ENCODE measurements around the gene LRRC45. TPM values are rescaled to one million over a fixed set of nuclear protein-coding genes. Genes with fewer than 3 reads are reported as not detected.

The LRRC45 gene
- polyA plus RNA-seq, 1 experiment = 3.4 TPM

- POLR2A ChIA-PET = interaction anchor here (0.8 kb wide), 1 partner anchor 20 kb away, joined by 4 read pairs; no protein-coding TSS in a partner anchor
- TF ChIP-seq, protein P1, sequence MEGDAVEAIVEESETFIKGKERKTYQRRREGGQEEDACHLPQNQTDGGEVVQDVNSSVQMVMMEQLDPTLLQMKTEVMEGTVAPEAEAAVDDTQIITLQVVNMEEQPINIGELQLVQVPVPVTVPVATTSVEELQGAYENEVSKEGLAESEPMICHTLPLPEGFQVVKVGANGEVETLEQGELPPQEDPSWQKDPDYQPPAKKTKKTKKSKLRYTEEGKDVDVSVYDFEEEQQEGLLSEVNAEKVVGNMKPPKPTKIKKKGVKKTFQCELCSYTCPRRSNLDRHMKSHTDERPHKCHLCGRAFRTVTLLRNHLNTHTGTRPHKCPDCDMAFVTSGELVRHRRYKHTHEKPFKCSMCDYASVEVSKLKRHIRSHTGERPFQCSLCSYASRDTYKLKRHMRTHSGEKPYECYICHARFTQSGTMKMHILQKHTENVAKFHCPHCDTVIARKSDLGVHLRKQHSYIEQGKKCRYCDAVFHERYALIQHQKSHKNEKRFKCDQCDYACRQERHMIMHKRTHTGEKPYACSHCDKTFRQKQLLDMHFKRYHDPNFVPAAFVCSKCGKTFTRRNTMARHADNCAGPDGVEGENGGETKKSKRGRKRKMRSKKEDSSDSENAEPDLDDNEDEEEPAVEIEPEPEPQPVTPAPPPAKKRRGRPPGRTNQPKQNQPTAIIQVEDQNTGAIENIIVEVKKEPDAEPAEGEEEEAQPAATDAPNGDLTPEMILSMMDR (IDR thresholded peaks at IDR 0.05; ENCODE audit: low read depth, low read length) = no peak
- H3K9me3 ChIP-seq (ENCODE audit: control insufficient read depth, insufficient read depth, low read length) = no peaks in the 10 kb centered on the region; the same call in 1 of the 2 replicates
- CTCF ChIA-PET = no interaction called here
- no peaks in the 10 kb centered on the region for H3K27me3 ChIP-seq (ENCODE audit: control insufficient read depth, insufficient read depth, low read length)
- no peak overlapping the region for H3K4me3 ChIP-seq (ENCODE audit: low read depth, low read length)
- H3K27ac ChIP-seq (ENCODE audit: low read depth, low read length) = no peak overlapping the region
- DNase-seq (ENCODE audit: low read depth, low spot score) = no peak
Measured at GRCh38 chr17:81983639-81984373, 39.3 kb upstream of the LRRC45 start.

DNA sequence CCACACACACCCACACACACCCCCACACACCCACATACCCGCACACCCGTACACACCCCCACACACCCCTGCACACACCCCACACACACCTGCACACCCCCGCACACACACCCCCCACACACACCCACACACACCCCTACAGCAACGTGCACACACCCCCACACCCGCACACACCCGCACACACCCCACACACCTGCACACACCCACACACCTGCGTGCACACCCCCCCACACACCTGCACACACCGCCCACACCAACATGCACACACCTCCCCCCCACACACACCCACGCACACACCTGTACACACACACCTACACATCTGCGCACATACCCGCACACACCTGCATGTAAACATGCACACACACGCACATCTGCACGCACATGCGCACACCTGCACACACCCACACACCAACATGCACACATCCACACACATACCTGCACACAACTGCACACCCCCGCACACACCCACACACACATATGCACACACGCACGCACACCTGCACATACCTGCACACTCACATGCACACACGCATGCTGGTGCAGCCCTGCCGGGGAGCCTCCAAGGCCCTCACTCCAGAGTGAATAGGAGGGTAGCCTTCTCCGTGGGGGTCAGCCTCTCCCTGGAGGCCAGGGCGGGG is 38.2 kb upstream of the LRRC45 start:
- ChIA-PET POLR2A (no interaction called here), CTCF (no interaction called here)
- TF ChIP-seq, protein P1 (IDR thresholded peaks at IDR 0.05; ENCODE audit: low read depth, low read length) = no peak
- H3K27ac ChIP-seq (ENCODE audit: low read depth, low read length) = no peak overlapping the region
- no peak for DNase-seq (ENCODE audit: low read depth, low spot score)
- H3K27me3 ChIP-seq (ENCODE audit: control insufficient read depth, insufficient read depth, low read length) = no peaks in the 10 kb centered on the region
- peaks cover 5% of the 10 kb centered on the region; the same call in 1 of the 2 replicates for H3K9me3 ChIP-seq (ENCODE audit: control insufficient read depth, insufficient read depth, low read length)
- H3K4me3 ChIP-seq (ENCODE audit: low read depth, low read length) = no peak overlapping the region

- CTCF ChIA-PET = interaction anchor here (0.5 kb wide), 1 partner anchor 930 kb away, joined by 4 read pairs; no protein-coding TSS in a partner anchor
- TF ChIP-seq, protein P1 (IDR thresholded peaks at IDR 0.05; ENCODE audit: low read depth, low read length) = no peak
- no peak overlapping the region for H3K4me3 ChIP-seq (ENCODE audit: low read depth, low read length)
Measured at GRCh38 chr17:81986606-81987005, 36.5 kb upstream of the LRRC45 start.

GRCh38 chr17:81987161-81987770 is 35.8 kb upstream of the LRRC45 start:
- no peak overlapping the region for H3K4me3 ChIP-seq (ENCODE audit: low read depth, low read length)
- TF ChIP-seq, protein P1 (IDR thresholded peaks at IDR 0.05; ENCODE audit: low read depth, low read length) = no peak
- H3K9me3 ChIP-seq (ENCODE audit: control insufficient read depth, insufficient read depth, low read length) = peaks cover 16% of the 10 kb centered on the region
- ChIA-PET POLR2A (no interaction called here), CTCF (no interaction called here)
- no peaks in the 10 kb centered on the region for H3K27me3 ChIP-seq (ENCODE audit: control insufficient read depth, insufficient read depth, low read length)
- no peak for DNase-seq (ENCODE audit: low read depth, low spot score)
- H3K27ac ChIP-seq (ENCODE audit: low read depth, low read length) = no peak overlapping the region

More at GRCh38 chr17:81986606-81987005, 36.5 kb upstream of the LRRC45 start:
- Histone ChIP-seq H3K9me3 (ENCODE audit: control insufficient read depth, insufficient read depth, low read length) (peaks cover 16% of the 10 kb centered on the region), H3K27ac (ENCODE audit: low read depth, low read length) (no peak overlapping the region), H3K27me3 (ENCODE audit: control insufficient read depth, insufficient read depth, low read length) (no peaks in the 10 kb centered on the region)
- DNase-seq (ENCODE audit: low read depth, low spot score) = no peak
- POLR2A ChIA-PET = no interaction called here

Measured in AG04450 (cell line).